Femur (tissue), 1 donor: ENCODE results near the gene ACTL8.

ENCODE experiments used
- DNase-seq: peaks from one replicate; pipeline ENCODE4 v3.0.0-alpha.2; 2017

ACTL8 gene

DNA sequence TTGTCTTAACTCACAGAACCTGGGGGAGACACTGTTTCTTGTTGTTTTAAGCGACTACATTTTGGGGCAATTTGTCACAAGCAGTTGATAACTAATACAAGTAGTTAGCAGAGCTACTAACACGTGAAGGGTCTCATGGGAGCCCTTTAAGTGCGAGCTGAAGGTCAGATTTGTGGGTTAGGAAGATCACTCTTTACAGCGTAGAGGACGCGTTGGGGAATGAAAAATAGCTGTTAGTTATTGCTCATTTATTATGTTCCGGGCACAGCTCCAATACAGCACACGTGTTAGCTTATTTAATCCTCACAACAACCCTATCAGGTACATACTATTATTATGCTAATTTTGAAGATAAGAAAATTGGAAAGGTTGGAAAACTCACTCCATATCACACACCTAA, 95.9 kb downstream of the ACTL8 start:
- DNase-seq, result no peak

DNA sequence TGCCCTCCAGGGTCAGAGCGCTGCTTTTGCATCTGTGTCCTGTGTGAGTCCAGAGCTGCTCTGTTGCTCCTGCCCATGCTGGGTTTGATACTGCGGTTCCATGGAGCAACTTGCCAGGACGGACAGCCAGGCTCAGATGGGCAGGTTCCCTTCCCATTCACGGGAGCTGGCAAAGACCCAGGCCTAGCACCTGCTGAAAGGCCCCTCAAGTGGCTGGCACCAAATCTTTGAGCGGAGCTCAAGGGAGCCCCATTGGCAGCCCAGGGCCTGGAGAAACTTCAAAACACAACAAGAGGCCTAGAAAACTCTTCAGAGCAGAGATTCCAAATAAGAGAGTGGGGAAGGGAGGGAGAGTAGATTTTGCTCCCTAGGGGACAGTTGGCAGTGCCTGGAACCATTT, 97.2 kb downstream of the ACTL8 start:
- DNase-seq, result no peak

- DNase-seq, result no peak
These were observed 98.3 kb downstream of the ACTL8 start for GRCh38 chr1:17853241-17853935.

- DNase-seq, result no peak
These were observed 101.5 kb downstream of the ACTL8 start for GRCh38 chr1:17856496-17857108.

DNA sequence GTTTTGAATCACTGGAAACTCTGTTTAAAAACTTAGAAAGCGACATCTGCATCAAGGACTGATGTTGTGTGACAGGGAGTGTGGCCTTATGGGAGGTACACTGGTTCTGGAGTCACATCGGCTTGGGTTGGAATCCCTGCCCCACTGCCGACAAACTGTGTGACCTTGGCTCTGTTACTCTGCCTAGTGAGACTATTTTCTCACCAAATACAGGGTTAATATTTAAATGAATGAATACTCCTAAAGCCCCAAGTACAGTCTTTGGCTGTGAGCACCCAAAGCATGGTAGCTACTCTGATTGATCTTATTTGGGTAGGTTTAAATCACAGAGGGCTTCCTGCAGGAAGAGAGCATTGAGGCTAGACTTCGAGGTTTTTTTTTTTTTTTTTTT, 102.0 kb downstream of the ACTL8 start:
- no peak for DNase-seq

DNA sequence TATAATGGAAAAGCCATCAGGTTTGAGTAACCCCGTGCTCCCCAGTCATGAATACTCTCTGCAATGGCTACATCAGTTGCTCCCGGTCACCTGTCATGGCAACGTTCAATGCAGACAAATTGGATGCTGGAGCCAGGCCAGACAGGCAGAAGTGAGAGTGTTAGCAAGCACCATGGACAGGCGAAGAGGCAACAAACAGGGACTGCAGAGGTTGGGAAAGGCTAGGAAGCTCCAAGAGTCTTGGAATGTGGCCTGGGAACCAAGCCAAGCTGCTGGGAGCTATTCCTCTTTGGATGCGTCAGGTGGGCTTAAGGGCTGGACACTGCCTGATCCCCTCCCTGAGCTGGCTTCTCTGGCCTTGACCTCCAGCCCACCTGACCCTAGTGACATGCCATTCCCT, 102.9 kb downstream of the ACTL8 start:
- no peak for DNase-seq

GRCh38 chr1:17860812-17861211, 105.7 kb downstream of the ACTL8 start:
- no peak for DNase-seq

- no peak for DNase-seq
These were observed 106.6 kb downstream of the ACTL8 start for GRCh38 chr1:17861685-17862084.

GRCh38 chr1:17862121-17862520, 107.0 kb downstream of the ACTL8 start:
- DNase-seq, result no peak

DNA sequence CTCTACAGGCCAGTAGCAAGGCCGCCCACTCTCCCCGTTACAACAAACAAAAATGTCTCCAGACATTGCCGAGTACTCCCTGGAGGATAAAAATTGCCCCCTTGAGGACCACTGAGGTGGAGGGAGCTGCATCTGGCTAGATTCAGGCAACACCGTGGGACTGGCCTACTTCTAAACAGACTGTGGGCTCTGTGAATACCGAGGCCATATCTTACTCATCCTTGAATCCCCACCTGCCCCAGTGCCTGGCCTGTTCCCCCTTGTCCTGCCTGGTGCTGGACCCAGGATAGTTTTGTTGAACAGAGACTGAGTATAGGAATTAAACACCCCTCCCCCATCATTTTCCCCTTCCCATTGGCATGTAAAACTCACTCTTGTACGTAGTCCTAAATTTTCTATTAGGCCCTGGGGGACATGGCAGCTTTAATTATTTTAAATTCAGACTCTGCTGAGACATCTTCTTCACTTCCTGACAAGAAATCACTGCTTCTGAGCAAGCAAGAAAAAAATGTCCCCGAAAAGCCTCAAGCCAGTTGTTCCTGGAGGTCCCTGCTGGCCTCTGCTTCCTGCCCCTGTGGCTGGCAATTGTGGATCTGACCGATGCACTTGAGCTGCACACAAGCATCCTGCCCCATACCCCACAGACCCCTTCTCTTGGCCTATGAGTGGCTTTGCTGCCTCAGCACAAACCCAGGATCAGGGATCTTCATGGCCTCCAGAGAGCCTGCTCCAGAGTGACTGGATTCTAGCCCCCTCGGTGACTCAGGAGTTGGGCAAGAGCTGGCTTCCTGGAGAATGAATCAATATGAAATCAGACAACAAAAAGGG, 111.0 kb downstream of the ACTL8 start:
- no peak for DNase-seq

DNA sequence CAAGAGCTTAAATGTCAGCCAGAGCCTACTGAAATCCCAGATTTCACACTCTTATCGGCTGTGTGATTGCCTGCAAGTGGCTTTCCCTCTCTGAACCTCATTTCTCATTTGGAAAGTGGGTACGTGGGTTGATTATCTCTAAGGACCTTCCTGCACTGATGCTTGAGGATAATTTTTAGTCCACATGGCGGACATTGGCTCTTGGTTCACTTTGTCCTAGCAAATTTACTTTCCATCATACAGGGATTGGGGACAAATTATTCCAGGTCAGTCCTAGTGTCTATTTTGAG, 111.6 kb downstream of the ACTL8 start:
- no peak for DNase-seq

DNA sequence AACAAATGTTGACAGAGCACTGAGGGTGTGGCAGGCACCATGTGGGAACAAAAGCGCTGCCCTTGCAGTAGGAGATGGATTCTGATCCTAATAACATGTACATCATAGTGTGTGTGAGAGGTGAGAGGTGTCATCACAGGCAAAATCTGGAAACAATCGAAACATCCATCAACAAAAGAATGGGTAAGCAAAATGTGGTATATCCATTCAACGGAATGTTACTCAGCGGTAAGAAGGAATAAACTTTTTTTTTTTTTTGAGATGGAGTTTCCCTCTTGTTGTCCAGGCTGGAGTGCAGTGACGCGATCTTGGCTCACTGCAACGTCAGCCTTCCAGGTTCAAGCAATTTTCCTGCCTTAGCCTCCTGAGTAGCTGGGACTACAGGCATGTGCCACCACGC, 112.3 kb downstream of the ACTL8 start:
- no peak for DNase-seq

DNA sequence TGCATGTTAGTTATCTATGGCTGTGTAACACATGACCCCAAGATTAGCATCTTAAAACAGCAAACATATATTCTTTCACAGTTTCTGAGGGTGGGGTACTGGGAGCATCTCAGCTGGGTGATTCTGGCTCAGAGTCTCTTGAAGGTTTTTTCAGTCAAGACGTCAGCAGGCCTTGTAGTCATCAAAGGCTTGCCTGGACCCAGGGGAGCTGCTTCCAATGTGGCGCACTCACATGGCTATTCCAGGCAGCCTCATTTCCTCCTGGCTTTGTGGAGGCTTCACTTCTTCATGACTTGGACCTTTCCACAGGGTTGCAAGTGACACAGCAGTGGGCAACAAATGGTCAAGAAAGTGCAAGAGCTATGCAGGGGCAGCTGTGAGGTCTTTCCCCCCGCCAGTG, 114.7 kb downstream of the ACTL8 start:
- DNase-seq, result no peak

GRCh38 chr1:17870679-17871078, 115.5 kb downstream of the ACTL8 start:
- DNase-seq, result no peak

DNA sequence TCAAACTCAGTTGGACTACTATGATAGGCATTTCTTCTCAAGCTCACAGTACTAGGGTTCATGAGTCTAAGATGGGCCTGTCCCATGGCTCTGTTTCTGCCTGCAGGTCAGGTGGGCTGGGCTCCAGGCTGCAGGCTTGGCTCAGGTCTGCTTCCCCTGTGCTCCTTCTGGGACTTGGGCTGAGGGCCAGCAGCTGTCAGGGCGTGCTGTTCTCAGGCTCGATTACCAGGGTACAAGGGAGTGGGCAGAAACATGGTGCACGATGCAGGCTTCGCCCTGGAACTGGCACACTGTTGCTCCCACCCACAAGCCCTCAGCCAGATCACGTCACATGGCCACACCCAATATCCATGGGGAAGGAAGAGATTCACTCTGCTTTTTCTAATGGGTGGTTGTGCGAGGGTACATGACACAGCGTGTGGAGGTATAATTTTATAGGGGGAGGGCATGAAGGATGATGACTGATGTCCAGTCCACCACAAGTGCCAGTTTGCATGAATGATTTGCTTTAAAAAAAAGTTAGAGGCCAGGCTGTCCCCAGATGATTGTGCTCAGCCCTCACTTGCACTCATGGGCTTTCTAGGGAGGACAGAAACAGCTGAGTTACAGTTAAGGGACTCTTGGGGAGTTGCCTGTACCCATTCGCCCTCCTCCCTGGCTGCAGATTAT, 118.0 kb downstream of the ACTL8 start:
- DNase-seq, result no peak

- no peak for DNase-seq
These were observed 119.1 kb downstream of the ACTL8 start for GRCh38 chr1:17874231-17874630.

DNA sequence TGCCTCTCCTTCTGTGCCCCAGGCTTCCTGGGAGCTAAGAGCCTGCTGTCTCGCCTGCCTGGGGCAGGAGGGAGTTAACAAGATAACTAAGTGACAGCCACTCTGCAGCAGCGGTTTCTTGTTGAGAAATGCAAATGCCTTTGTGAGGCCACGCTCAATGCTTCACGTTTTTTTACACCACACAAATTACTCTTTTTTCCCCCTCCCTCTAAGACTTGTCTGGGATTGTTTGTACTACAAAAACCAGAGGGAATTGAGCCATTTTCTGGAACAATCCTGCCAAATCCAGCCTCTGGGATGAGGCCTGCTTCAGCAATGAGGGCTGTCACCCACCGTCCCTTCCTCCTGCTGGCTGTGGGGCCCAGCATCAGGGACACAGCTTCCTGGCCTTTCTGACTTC, 119.6 kb downstream of the ACTL8 start:
- no peak for DNase-seq

GRCh38 chr1:17875171-17875881, 120.2 kb downstream of the ACTL8 start:
- DNase-seq, result no peak

GRCh38 chr1:17875882-17876280, 120.7 kb downstream of the ACTL8 start:
- no peak for DNase-seq
